Tibial artery (tissue), 4 donors: Measurements from ENCODE around the gene OR2A5.

ENCODE experiments used
- DNase-seq, 2 donors: peaks; one replicate each; pipeline ENCODE4 v3.0.0-alpha.2; 2019
- H3K27ac ChIP-seq, 2 donors: fragments of 200-600 bp; sonication (generic) in 1 of 2; 1 replicate in 1 of 2; 2 replicates in 1 of 2; pipeline ENCODE4 v1.5.1; 2018 to 2019; ENCODE audit warnings: mild to moderate bottlenecking in 1 of 2
- H3K27me3 ChIP-seq, 2 donors: fragments of 200-600 bp; sonication (generic) in 1 of 2; one replicate each; pipeline versions ENCODE4 v1.5.1 to v1.6.0; 2016 to 2019
- H3K36me3 ChIP-seq, 3 donors: fragments of 200-600 bp; sonication (generic) in 2 of 3; one replicate each; pipeline ENCODE4 v1.5.1; 2016 to 2019; ENCODE audit warnings: mild to moderate bottlenecking in 2 of 3
- H3K4me1 ChIP-seq, 4 donors: fragments of 200-600 bp; sonication (generic) in 2 of 4; 1 replicate in 3 of 4; 2 replicates in 1 of 4; pipeline ENCODE4 v1.5.1; 2016 to 2019
- H3K4me3 ChIP-seq, 2 donors: fragments of 200-600 bp; sonication (generic) in 1 of 2; 1 replicate in 1 of 2; 2 replicates in 1 of 2; pipeline ENCODE4 v1.5.1; 2018 to 2019; ENCODE audit warnings: mild to moderate bottlenecking in 2 of 2
- H3K9me3 ChIP-seq, 3 donors: fragments of 200-600 bp; sonication (generic) in 1 of 3; one replicate each; pipeline ENCODE4 v1.5.1; 2016 to 2019
- CTCF ChIP-seq, 2 experiments: fragments of 200-600 bp in 1 of 2; fragments of 450-650 bp in 1 of 2; IDR thresholded peaks; one replicate each; pipeline ENCODE4 v1.5.1; 2017 to 2019; ENCODE audit warnings: antibody characterized with exemption in 2 of 2, mild to moderate bottlenecking in 1 of 2, moderate library complexity in 1 of 2
- intact Hi-C: fragments of 100-400 bp; cut with DNase I; formaldehyde crosslinking; loops from one replicate; pipeline ENCODE4 v1.15.0; 2023; ENCODE audit warnings: low total_unique reads

The OR2A5 gene

GRCh38 chr7:144035385-144035784 is 13.4 kb upstream of the OR2A5 start:
- no peak for TF ChIP-seq CTCF (IDR thresholded peaks at IDR 0.05)
- DNase-seq, result no peak
- no peak overlapping the region for H3K4me3 ChIP-seq
- no peaks in the 10 kb centered on the region for H3K27me3 ChIP-seq
- intact Hi-C loops, result no loop called here
- H3K9me3 ChIP-seq, result no peaks in the 10 kb centered on the region
- H3K36me3 ChIP-seq, result no peaks in the 10 kb centered on the region
- H3K4me1 ChIP-seq, result peaks cover 0 to 6% (median 0%) of the 10 kb centered on the region in 4 donors
- no peak overlapping the region for H3K27ac ChIP-seq

DNA sequence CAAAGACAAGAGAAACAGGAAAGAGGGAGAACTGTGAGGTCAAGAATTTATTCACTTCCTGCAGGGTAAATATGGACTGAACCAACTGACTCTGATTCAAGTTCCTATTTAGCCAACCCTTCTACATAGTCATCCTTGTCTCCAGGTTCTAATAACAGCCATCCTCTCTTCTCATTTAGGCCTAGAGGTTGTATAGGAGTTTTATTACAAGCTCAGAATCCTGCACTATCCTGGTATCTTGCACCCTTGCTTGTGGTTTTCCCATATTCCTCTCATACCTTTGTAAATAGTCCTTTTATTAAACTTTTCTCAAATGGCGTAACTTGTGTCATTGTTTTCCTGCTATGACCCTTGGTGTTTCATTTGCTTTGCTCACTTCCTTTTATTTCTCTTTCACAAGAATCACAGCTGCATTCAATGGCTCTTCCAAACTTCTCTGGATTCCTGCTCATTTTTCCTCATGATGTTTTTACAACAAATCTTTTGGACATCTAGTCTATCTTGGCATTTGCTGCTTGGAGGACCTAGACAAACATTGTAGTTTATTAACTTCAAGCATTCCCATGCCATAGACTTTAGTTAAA is 12.4 kb upstream of the OR2A5 start:
- H3K27ac ChIP-seq, result no peak overlapping the region
- H3K4me1 ChIP-seq, result peaks cover 0 to 6% (median 0%) of the 10 kb centered on the region in 4 donors
- DNase-seq, result no peak
- no peak for TF ChIP-seq CTCF (IDR thresholded peaks at IDR 0.05)
- intact Hi-C loops, result no loop called here
- H3K9me3 ChIP-seq, result no peaks in the 10 kb centered on the region
- no peak overlapping the region for H3K4me3 ChIP-seq
- H3K27me3 ChIP-seq, result no peaks in the 10 kb centered on the region
- H3K36me3 ChIP-seq, result no peaks in the 10 kb centered on the region

GRCh38 chr7:144037414-144038035 is 11.2 kb upstream of the OR2A5 start:
- DNase-seq, result no peak
- intact Hi-C loops, result no loop called here
- H3K4me1 ChIP-seq, result peaks cover 0 to 6% (median 0%) of the 10 kb centered on the region in 4 donors
- TF ChIP-seq CTCF (IDR thresholded peaks at IDR 0.05), result no peak
- H3K27me3 ChIP-seq, result no peaks in the 10 kb centered on the region
- no peak overlapping the region for H3K4me3 ChIP-seq
- H3K27ac ChIP-seq, result no peak overlapping the region
- H3K36me3 ChIP-seq, result no peaks in the 10 kb centered on the region
- no peaks in the 10 kb centered on the region for H3K9me3 ChIP-seq

GRCh38 chr7:144038887-144039286 is 9.9 kb upstream of the OR2A5 start:
- peaks cover 0 to under 1% (median 0%) of the 10 kb centered on the region in 4 donors for H3K4me1 ChIP-seq
- H3K27ac ChIP-seq, result no peak overlapping the region
- TF ChIP-seq CTCF (IDR thresholded peaks at IDR 0.05), result no peak
- H3K27me3 ChIP-seq, result no peaks in the 10 kb centered on the region
- no peak for DNase-seq
- intact Hi-C loops, result no loop called here
- no peaks in the 10 kb centered on the region for H3K9me3 ChIP-seq
- H3K4me3 ChIP-seq, result no peak overlapping the region
- no peaks in the 10 kb centered on the region for H3K36me3 ChIP-seq

- Histone ChIP-seq H3K9me3 (no peaks in the 10 kb centered on the region), H3K4me3 (no peak overlapping the region), H3K36me3 (no peaks in the 10 kb centered on the region), H3K4me1 (no peaks in the 10 kb centered on the region), H3K27me3 (no peaks in the 10 kb centered on the region), H3K27ac (no peak overlapping the region)
- TF ChIP-seq CTCF (IDR thresholded peaks at IDR 0.05), result no peak
- no peak for DNase-seq
- intact Hi-C loops, result no loop called here
Measured at GRCh38 chr7:144049491-144049890, 743 bp downstream of the OR2A5 start.
